Medulla oblongata (tissue), 1 donor: ENCODE results near the gene TTC27.
A peak's percentile ranks its signal among the peaks of the same experiment; 100 is the strongest.
"Not testable (repeated sequence)": the region's sequence is repeated elsewhere in the genome, so short reads cannot be mapped to it uniquely, and the experiment has no call there.

ENCODE experiments used
- DNase-seq: peaks from one replicate; pipeline ENCODE4 v3.0.0-alpha.2; 2015; ENCODE audit errors: extremely low spot score

Gene TTC27

GRCh38 chr2:32754676-32755075, 126.8 kb downstream of the TTC27 start:
- DNase-seq = not testable (repeated sequence)

- no peak for DNase-seq
Measured at GRCh38 chr2:32755666-32756065, 127.8 kb downstream of the TTC27 start.

GRCh38 chr2:32756074-32756727, 128.4 kb downstream of the TTC27 start:
- DNase-seq = no peak

GRCh38 chr2:32758232-32758631, 130.4 kb downstream of the TTC27 start:
- DNase-seq = no peak

- no peak for DNase-seq
Measured at GRCh38 chr2:32760628-32761027, 132.8 kb downstream of the TTC27 start.

GRCh38 chr2:32768387-32769174, 140.7 kb downstream of the TTC27 start:
- no peak for DNase-seq

- no peak for DNase-seq
Measured at GRCh38 chr2:32770360-32770759, 142.5 kb downstream of the TTC27 start.

GRCh38 chr2:32772638-32773447, 145.0 kb downstream of the TTC27 start:
- peak; percentile 76 for DNase-seq

- no peak for DNase-seq
Measured at GRCh38 chr2:32773448-32773808, 145.6 kb downstream of the TTC27 start.

GRCh38 chr2:32775954-32776353, 148.1 kb downstream of the TTC27 start:
- DNase-seq = no peak

GRCh38 chr2:32777714-32778113, 149.9 kb downstream of the TTC27 start:
- no peak for DNase-seq

GRCh38 chr2:32780961-32781360, 153.1 kb downstream of the TTC27 start:
- DNase-seq = no peak

- DNase-seq = no peak
Measured at GRCh38 chr2:32783469-32783868, 155.6 kb downstream of the TTC27 start.

- DNase-seq = no peak
Measured at GRCh38 chr2:32783933-32784332, 156.1 kb downstream of the TTC27 start.

GRCh38 chr2:32787207-32787606, 159.4 kb downstream of the TTC27 start:
- DNase-seq = no peak

- peak; percentile 34 for DNase-seq
Measured at GRCh38 chr2:32788114-32788513, 160.3 kb downstream of the TTC27 start.

GRCh38 chr2:32792416-32792815, 164.6 kb downstream of the TTC27 start:
- DNase-seq = no peak

GRCh38 chr2:32798829-32799228, 171.0 kb downstream of the TTC27 start:
- no peak for DNase-seq

- no peak for DNase-seq
Measured at GRCh38 chr2:32801741-32802140, 173.9 kb downstream of the TTC27 start.

- DNase-seq = no peak
Measured at GRCh38 chr2:32802877-32803276, 175.0 kb downstream of the TTC27 start.

- DNase-seq = no peak
Measured at GRCh38 chr2:32804205-32804604, 176.4 kb downstream of the TTC27 start.
